K562 (cell line): ENCODE measurements around the gene NPAS3.

Source experiments
- CEBPB ChIP-seq: fragments of 450-650 bp; IDR thresholded peaks from 2 replicates; pipeline ENCODE4 v1.6.1; 2016; ENCODE audit warnings: missing genetic modification characterization, missing compliant biosample characterization
- REST ChIP-seq, 2 experiments: fragments of 450-650 bp; formaldehyde crosslinking in 1 of 2; IDR thresholded peaks; 2 replicates each; pipeline versions ENCODE4 v1.4.0 to v1.6.1; 2014 to 2020; ENCODE audit warnings: mild to moderate bottlenecking in 2 of 2, borderline replicate concordance in 1 of 2, low read depth in 1 of 2
- ZBTB2 ChIP-seq: fragments of 450-650 bp; IDR thresholded peaks from 2 replicates; pipeline ENCODE4 v1.6.1; 2016; ENCODE audit warnings: antibody characterized with exemption

- no peak for TF ChIP-seq REST (IDR thresholded peaks at IDR 0.05; ENCODE audit: borderline replicate concordance)
- no peak for TF ChIP-seq REST (CRISPR knock-in tag; IDR thresholded peaks at IDR 0.05; ENCODE audit: low read depth)
- TF ChIP-seq CEBPB (tag), result no peak
- TF ChIP-seq ZBTB2, result no peak
These were observed 310.6 kb downstream of the NPAS3 start for GRCh38 chr14:33249233-33249820.
